ENCODE data around the gene TAS2R43. TPM values are rescaled to one million over a fixed set of nuclear protein-coding genes. Genes with fewer than 3 reads are reported as not detected.
"Not testable (repeated sequence)": the region's sequence is repeated elsewhere in the genome, so short reads cannot be mapped to it uniquely, and the experiment has no call there.

Gene TAS2R43
- total RNA-seq, 1 donor from 2014 or later: 1.4 TPM

- no peak for DNase-seq (ENCODE audit: low spot score)
These were observed 32.3 kb downstream of the TAS2R43 start for GRCh38 chr12:11059784-11060183.

GRCh38 chr12:11059041-11059440 lies 33.1 kb downstream of the TAS2R43 start:
- no peak for DNase-seq (ENCODE audit: low spot score)

DNA sequence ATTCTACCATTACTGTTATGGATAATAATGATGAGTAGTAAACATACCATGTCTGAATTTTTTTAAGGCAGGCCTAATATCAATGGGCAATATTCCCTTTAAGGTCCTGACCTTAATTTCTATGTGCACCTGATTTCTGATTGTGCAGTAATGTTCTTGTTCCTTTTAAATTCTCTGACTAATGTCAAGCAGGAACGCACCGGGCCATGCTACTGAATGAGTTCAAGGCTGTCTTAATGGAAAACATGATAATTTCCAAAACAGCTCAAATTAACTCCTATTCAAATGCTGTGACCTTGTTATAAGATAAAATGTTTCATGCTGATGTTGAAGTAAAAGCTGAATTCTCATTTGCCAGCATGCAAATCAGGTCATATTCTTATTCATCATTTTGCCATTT lies 36.8 kb downstream of the TAS2R43 start:
- no peak for DNase-seq (ENCODE audit: low spot score)

DNA sequence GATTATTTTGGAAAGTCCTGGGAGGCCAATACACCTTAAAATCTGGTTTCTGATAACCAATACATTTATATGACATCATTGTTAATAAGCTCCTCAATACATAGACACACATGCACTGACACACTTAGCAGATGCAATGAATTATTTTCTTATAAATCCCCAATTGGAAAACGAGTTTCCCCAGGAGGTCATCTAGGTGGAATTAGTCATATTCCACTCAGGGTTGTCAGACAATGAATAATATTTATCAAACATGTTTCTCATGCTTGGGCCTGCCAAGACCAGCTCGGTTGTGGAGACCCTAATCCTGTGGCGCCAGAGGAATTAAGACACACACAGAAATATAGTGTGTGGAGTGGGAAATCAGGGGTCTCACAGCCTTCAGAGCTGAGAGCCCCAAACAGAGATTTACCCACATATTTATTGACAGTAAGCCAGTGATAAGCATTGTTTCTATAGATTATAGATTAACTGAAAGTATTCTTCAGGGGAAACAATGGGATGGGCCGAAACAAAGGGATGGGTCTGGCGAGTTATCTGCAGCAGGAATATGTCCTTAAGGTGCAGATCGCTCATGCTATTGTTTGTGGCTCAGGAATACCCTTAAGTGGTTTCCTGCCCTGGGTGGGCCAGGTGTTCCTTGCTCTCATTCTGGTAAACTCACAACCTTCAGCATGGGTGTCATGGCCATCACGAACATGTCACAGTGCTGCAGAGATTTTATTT lies 42.1 kb downstream of the TAS2R43 start:
- not testable (repeated sequence) for DNase-seq (ENCODE audit: low spot score)

- not testable (repeated sequence) for DNase-seq (ENCODE audit: low spot score)
These were observed 50.7 kb downstream of the TAS2R43 start for GRCh38 chr12:11041366-11041765.

Other genes with a start within 250 kb of the TAS2R43 start
- gene PRR4, start 242.8 kb downstream of the TAS2R43 start, total RNA-seq (ENCODE audit: insufficient read depth, low replicate concordance): 3.9 TPM
- gene PRH1, start 208.1 kb downstream of the TAS2R43 start, total RNA-seq (ENCODE audit: insufficient read depth, low replicate concordance): 9.6 TPM
- gene TAS2R13, start 182.8 kb downstream of the TAS2R43 start, total RNA-seq (ENCODE audit: insufficient read depth, low replicate concordance): 5.3 TPM
- gene PRH2, start 163.1 kb downstream of the TAS2R43 start, total RNA-seq (ENCODE audit: insufficient read depth, low replicate concordance): 1.4 TPM
- 21.4 TPM for gene TAS2R14, start 153.1 kb downstream of the TAS2R43 start, total RNA-seq (ENCODE audit: insufficient read depth, low replicate concordance)
- 5.8 TPM for gene TAS2R50, start 105.4 kb downstream of the TAS2R43 start, total RNA-seq (ENCODE audit: insufficient read depth, low replicate concordance)
- 8.2 TPM for gene TAS2R20, start 94.0 kb downstream of the TAS2R43 start, total RNA-seq (ENCODE audit: insufficient read depth, low replicate concordance)
- gene TAS2R19, start 69.7 kb downstream of the TAS2R43 start, total RNA-seq (ENCODE audit: insufficient read depth, low replicate concordance): 21.9 TPM
- 32.5 TPM for gene TAS2R31, start 60.9 kb downstream of the TAS2R43 start, total RNA-seq (ENCODE audit: insufficient read depth, low replicate concordance)
- 17.3 TPM for gene TAS2R46, start 30.0 kb downstream of the TAS2R43 start, total RNA-seq (ENCODE audit: insufficient read depth, low replicate concordance)
- gene TAS2R30, start 42.3 kb upstream of the TAS2R43 start, total RNA-seq (ENCODE audit: insufficient read depth, low replicate concordance): 22.4 TPM
- gene SMIM10L1, start 78.9 kb upstream of the TAS2R43 start, total RNA-seq (ENCODE audit: insufficient read depth, low replicate concordance): 12.5 TPM
- 2.4 TPM for gene TAS2R42, start 94.6 kb upstream of the TAS2R43 start, total RNA-seq (ENCODE audit: insufficient read depth, low replicate concordance)
- gene PRB3, start 177.4 kb upstream of the TAS2R43 start, total RNA-seq (ENCODE audit: insufficient read depth, low replicate concordance): not detected
- gene PRB4, start 218.1 kb upstream of the TAS2R43 start, total RNA-seq (ENCODE audit: insufficient read depth, low replicate concordance): not detected

Measured in umbilical cord (tissue), 2 donors.